K562 (cell line): ENCODE measurements around the gene DCTN5. TPM values are rescaled to one million over a fixed set of nuclear protein-coding genes. Genes with fewer than 3 reads are reported as not detected.

Source experiments
- BHLHE40 ChIP-seq: IDR thresholded peaks from 2 replicates; pipeline ENCODE4 v1.6.1; 2011; ENCODE audit warnings: low read length, improper control_type of control experiment
- CHCHD3 ChIP-seq: fragments of 250-450 bp; sonication (Bioruptor Pico); IDR thresholded peaks from 2 replicates; pipeline ENCODE4 v2.1.2; 2022; ENCODE audit warnings: mild to moderate bottlenecking
- DACH1 ChIP-seq: fragments of 450-650 bp; IDR thresholded peaks from 2 replicates; pipeline ENCODE4 v1.6.1; 2018; ENCODE audit not compliant: partially characterized antibody
- FUS ChIP-seq: fragments of 200-400 bp; formaldehyde crosslinking; optimal IDR thresholded peaks from 2 replicates; pipeline ENCODE3; 2017; ENCODE audit warnings: low read depth, low read length
- GTF2E2 ChIP-seq: fragments of 200-800 bp; sonication (Bioruptor generic); IDR thresholded peaks from 2 replicates; pipeline ENCODE4 v1.6.1; 2016; ENCODE audit warnings: missing genetic modification characterization, missing compliant biosample characterization
- MAFK ChIP-seq: IDR thresholded peaks from 2 replicates; pipeline ENCODE4 v1.6.1; 2011; ENCODE audit warnings: low read length, improper control_type of control experiment
- NONO ChIP-seq, 2 experiments: fragments of 200-400 bp in 1 of 2; fragments of 450-650 bp in 1 of 2; formaldehyde crosslinking in 1 of 2; IDR thresholded peaks; 2 replicates each; pipeline ENCODE4 v1.6.1; 2017; ENCODE audit warnings: low read depth in 2 of 2, mild to moderate bottlenecking in 2 of 2, moderate library complexity in 2 of 2, low read length in 1 of 2
- PHTF2 ChIP-seq: fragments of 250-450 bp; sonication (Bioruptor Pico); IDR thresholded peaks from 2 replicates; pipeline ENCODE4 v1.5.0; 2021; ENCODE audit warnings: mild to moderate bottlenecking
- PURB ChIP-seq: sonication (generic); formaldehyde crosslinking; IDR thresholded peaks from 2 replicates; pipeline ENCODE4 v1.9.0; 2021; ENCODE audit warnings: low read depth, mild to moderate bottlenecking, missing genetic modification reagents
- SAP30 ChIP-seq: fragments of 200-600 bp; sonication (generic); IDR thresholded peaks from 2 replicates; pipeline ENCODE4 v1.6.1; 2012; ENCODE audit warnings: borderline replicate concordance, low read depth, mild to moderate bottlenecking, moderate library complexity, low read length, control low read depth, inconsistent platforms; ENCODE audit not compliant: insufficient read depth, poor library complexity, severe bottlenecking
- SIN3A ChIP-seq, 2 experiments: fragments of 150-350 bp in 1 of 2; IDR thresholded peaks; 2 replicates each; pipeline ENCODE4 v1.6.1; 2011 to 2016; ENCODE audit warnings: borderline replicate concordance in 2 of 2, low read depth in 2 of 2, low read length in 2 of 2, mild to moderate bottlenecking in 2 of 2, moderate library complexity in 2 of 2; ENCODE audit not compliant: control insufficient read depth in 1 of 2
- SP1 ChIP-seq: sonication (generic); formaldehyde crosslinking; IDR thresholded peaks from 2 replicates; pipeline ENCODE4 v1.8.1; 2022; ENCODE audit warnings: mild to moderate bottlenecking, missing genetic modification reagents
- TFAP4 ChIP-seq: sonication (generic); formaldehyde crosslinking; IDR thresholded peaks from 2 replicates; pipeline ENCODE4 v1.8.0; 2022; ENCODE audit warnings: missing genetic modification reagents, mild to moderate bottlenecking, moderate library complexity, borderline replicate concordance
- THRAP3 ChIP-seq: fragments of 450-650 bp; IDR thresholded peaks from 2 replicates; pipeline ENCODE4 v1.6.1; 2016; ENCODE audit warnings: mild to moderate bottlenecking, inconsistent platforms, borderline replicate concordance
- ZBTB49 ChIP-seq: sonication (generic); formaldehyde crosslinking; IDR thresholded peaks from 2 replicates; pipeline ENCODE4 v1.8.0; 2022; ENCODE audit warnings: missing genetic modification reagents, mild to moderate bottlenecking, borderline replicate concordance
- ZFP91 ChIP-seq: sonication (generic); formaldehyde crosslinking; IDR thresholded peaks from 2 replicates; pipeline ENCODE4 v1.8.0; 2022; ENCODE audit warnings: mild to moderate bottlenecking, missing genetic modification reagents
- ZKSCAN8 ChIP-seq: fragments of 200-800 bp; sonication (Bioruptor generic); IDR thresholded peaks from 2 replicates; pipeline ENCODE4 v1.6.1; 2016; ENCODE audit warnings: missing genetic modification characterization, missing compliant biosample characterization
- ZNF239 ChIP-seq: fragments of 250-450 bp; sonication (Bioruptor Pico); IDR thresholded peaks from 2 replicates; pipeline ENCODE4 v1.4.0; 2020; ENCODE audit warnings: mild to moderate bottlenecking
- ZNF512 ChIP-seq: IDR thresholded peaks from 2 replicates; pipeline ENCODE4 v1.6.1; 2016; ENCODE audit warnings: missing genetic modification characterization, missing compliant biosample characterization
- ZNF57 ChIP-seq: fragments of 450-650 bp; formaldehyde crosslinking; IDR thresholded peaks from 2 replicates; pipeline ENCODE4 v1.4.0; 2020; ENCODE audit warnings: mild to moderate bottlenecking, moderate library complexity
- polyA plus RNA-seq, 8 experiments: library from polyadenylated mRNA; depleted of rRNA in 4 of 8; stranded (reverse) in 5 of 8; unstranded in 3 of 8; fragments of >200 nt; fragmentation: Nextera tagmentation in 2 of 8; fragmentation: Illumina TruSeq in 1 of 8; extraction: Ambion mirVana in 2 of 8; extraction: Trizol in 1 of 8; gene quantifications; 2 replicates each; pipeline versions ENCODE4 v1.2.1 to v1.2.3, GENCODE V29; 2011 to 2014; ENCODE audit warnings: inconsistent platforms in 1 of 8, missing spikeins in 1 of 8
- total RNA-seq, 7 experiments: library from RNA; depleted of rRNA in 6 of 7; stranded (reverse); fragments of >200 nt in 6 of 7; fragmentation: Illumina TruSeq in 2 of 7; extraction: Trizol in 2 of 7; gene quantifications; 2 replicates each; pipeline versions ENCODE4 v1.2.1 to v1.2.3, GENCODE V29; 2011 to 2021; ENCODE audit warnings: low replicate concordance in 1 of 7

Gene DCTN5
- total and polyA plus RNA-seq, 9 of the 15 experiments (the other 6 are each of a cell fraction or from before 2014, with no cell fraction given) = 35.8 to 149 (median 75.9) TPM

- no peak for TF ChIP-seq ZFP91 (CRISPR knock-in tag)
- TF ChIP-seq FUS = no peak
- no peak for TF ChIP-seq DACH1
- no peak for TF ChIP-seq MAFK
- no peak for TF ChIP-seq ZBTB49
- no peak; the same call in 1 of the 2 replicates for TF ChIP-seq GTF2E2
- TF ChIP-seq ZNF239 (CRISPR knock-in tag) = no peak
- peak; percentile 74 for TF ChIP-seq BHLHE40
- no peak for TF ChIP-seq PHTF2 (CRISPR knock-in tag)
- TF ChIP-seq TFAP4 = peak; percentile 65; the same call in 1 of the 2 replicates
- TF ChIP-seq THRAP3 = no peak
- TF ChIP-seq ZKSCAN8 = no peak
- TF ChIP-seq SAP30 = peak; percentile 67
- TF ChIP-seq SP1 (CRISPR knock-in tag) = no peak; the same call in 1 of the 2 replicates
- TF ChIP-seq ZNF512 = no peak
- TF ChIP-seq SIN3A (IDR thresholded peaks at IDR 0.05; ENCODE audit: borderline replicate concordance in 2 of 2, control insufficient read depth in 1 of 2, low read depth in 2 of 2, low read length in 2 of 2) = peak in 1 of 2 experiments; percentile 72; a peak in 1 of 4 replicates
- no peak for TF ChIP-seq ZNF57 (CRISPR knock-in tag)
- TF ChIP-seq CHCHD3 (CRISPR knock-in tag) = no peak
- peak in 1 of 2 experiments; percentile 76; a peak in 1 of 4 replicates for TF ChIP-seq NONO (IDR thresholded peaks at IDR 0.05; ENCODE audit: low read depth in 2 of 2, low read length in 1 of 2)
- TF ChIP-seq PURB = no peak
Observed at GRCh38 chr16:23595951-23596720, 45.1 kb upstream of the DCTN5 start, which contains the start of gene NDUFAB1 (continued).
